BE2C (cell line): ENCODE measurements around the gene VWA5B1.

Source experiments
- DNase-seq: peaks from one replicate; pipeline ENCODE4 v3.0.0-alpha.2; 2020
- H3K27me3 ChIP-seq: fragments of 250-450 bp; sonication (Bioruptor Pico); 2 replicates; pipeline ENCODE4 v1.5.1; 2020; ENCODE audit warnings: mild to moderate bottlenecking
- H3K36me3 ChIP-seq: fragments of 250-450 bp; sonication (Bioruptor Pico); 2 replicates; pipeline ENCODE4 v1.5.1; 2020; ENCODE audit warnings: mild to moderate bottlenecking
- H3K4me1 ChIP-seq: fragments of 250-450 bp; sonication (Bioruptor Pico); 2 replicates; pipeline ENCODE4 v1.5.1; 2020
- H3K4me3 ChIP-seq: 2 replicates; pipeline ENCODE4 v1.5.1; 2011; ENCODE audit warnings: low read depth, low read length
- H3K9me3 ChIP-seq: fragments of 250-450 bp; sonication (Bioruptor Pico); 2 replicates; pipeline ENCODE4 v1.5.1; 2020
- CTCF ChIP-seq: IDR thresholded peaks from 2 replicates; pipeline ENCODE4 v1.5.1; 2012; ENCODE audit warnings: mild to moderate bottlenecking, low read depth, low read length

Gene VWA5B1

GRCh38 chr1:20321573-20321972 lies 30.9 kb downstream of the VWA5B1 start:
- peaks cover 8% of the 10 kb centered on the region for H3K4me1 ChIP-seq
- H3K36me3 ChIP-seq, result no peaks in the 10 kb centered on the region
- TF ChIP-seq CTCF, result no peak
- no peak overlapping the region for H3K4me3 ChIP-seq
- H3K27me3 ChIP-seq, result no peaks in the 10 kb centered on the region
- H3K9me3 ChIP-seq, result no peaks in the 10 kb centered on the region
- DNase-seq, result no peak

GRCh38 chr1:20322081-20322824 lies 31.6 kb downstream of the VWA5B1 start:
- TF ChIP-seq CTCF, result no peak
- no peak for DNase-seq
- H3K27me3 ChIP-seq, result no peaks in the 10 kb centered on the region
- H3K36me3 ChIP-seq, result no peaks in the 10 kb centered on the region
- H3K4me1 ChIP-seq, result peaks cover 8% of the 10 kb centered on the region
- H3K4me3 ChIP-seq, result no peak overlapping the region
- no peaks in the 10 kb centered on the region for H3K9me3 ChIP-seq

- no peak for TF ChIP-seq CTCF
- Histone ChIP-seq H3K4me3 (no peak overlapping the region), H3K36me3 (no peaks in the 10 kb centered on the region), H3K9me3 (no peaks in the 10 kb centered on the region), H3K4me1 (peaks cover 8% of the 10 kb centered on the region), H3K27me3 (no peaks in the 10 kb centered on the region)
- no peak for DNase-seq
Measured at GRCh38 chr1:20322825-20323612, 32.3 kb downstream of the VWA5B1 start.

- no peak for TF ChIP-seq CTCF
- DNase-seq, result no peak
- no peak overlapping the region for H3K4me3 ChIP-seq
Measured at GRCh38 chr1:20323613-20323920, 32.9 kb downstream of the VWA5B1 start.

GRCh38 chr1:20324704-20325406 lies 34.2 kb downstream of the VWA5B1 start:
- Histone ChIP-seq H3K4me3 (no peak overlapping the region), H3K27me3 (no peaks in the 10 kb centered on the region), H3K36me3 (no peaks in the 10 kb centered on the region), H3K4me1 (peaks cover 8% of the 10 kb centered on the region), H3K9me3 (no peaks in the 10 kb centered on the region)
- no peak for DNase-seq
- TF ChIP-seq CTCF, result no peak

More at GRCh38 chr1:20323613-20323920, 32.9 kb downstream of the VWA5B1 start:
- Histone ChIP-seq H3K27me3 (no peaks in the 10 kb centered on the region), H3K9me3 (no peaks in the 10 kb centered on the region), H3K4me1 (peaks cover 8% of the 10 kb centered on the region), H3K36me3 (no peaks in the 10 kb centered on the region)
